ENCODE data around the gene RPLP2. TPM values are rescaled to one million over a fixed set of nuclear protein-coding genes. Genes with fewer than 3 reads are reported as not detected.

Gene RPLP2
- total RNA-seq, 1 donor from 2014 or later: 1,651 TPM

DNA sequence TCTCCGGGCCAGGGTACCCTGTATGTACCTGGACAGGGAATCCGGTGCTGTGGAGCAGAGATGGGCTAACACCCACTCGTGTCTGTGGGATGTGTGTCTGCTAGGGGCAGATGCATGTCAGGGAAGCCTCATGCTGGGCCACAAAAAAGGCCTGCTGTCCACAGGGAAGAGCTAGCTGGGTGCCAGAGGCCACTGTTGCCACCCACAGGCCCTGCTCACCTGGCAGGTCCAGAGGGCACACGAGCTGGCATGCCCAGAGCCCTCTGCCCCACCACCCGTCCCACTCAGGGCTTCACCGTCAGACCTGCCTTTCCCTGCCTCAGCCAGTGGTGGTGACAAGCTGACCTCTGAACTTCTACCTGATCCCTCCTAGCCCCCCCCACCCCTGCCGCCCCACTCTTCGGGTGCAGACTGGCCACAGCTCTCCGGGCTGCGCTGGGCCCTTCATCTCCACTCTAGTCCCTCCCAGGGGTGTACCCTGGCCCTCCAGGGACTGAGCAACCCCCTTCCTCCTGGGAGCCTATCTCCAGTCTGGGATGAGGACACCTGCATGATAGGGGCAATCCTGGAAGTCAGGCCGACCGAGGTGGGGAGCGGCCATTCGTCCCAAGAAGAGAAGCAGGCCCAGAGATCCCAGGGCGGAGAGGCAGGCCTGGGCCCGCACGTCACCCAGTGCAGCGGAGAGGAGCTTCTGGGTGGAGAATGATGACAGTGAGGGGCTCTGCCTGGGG is 13.0 kb upstream of the RPLP2 start:
- H3K4me1 Mint-ChIP-seq: peaks cover 11% of the 10 kb centered on the region
- DNase-seq (ENCODE audit: low spot score in 2 of 2, unreplicated experiment in 2 of 2): no peak
- peak overlapping the region; percentile 83 for H3K4me3 Mint-ChIP-seq
- no peaks in the 10 kb centered on the region for H3K27me3 Mint-ChIP-seq (ENCODE audit: low read depth)
- H3K36me3 Mint-ChIP-seq: no peaks in the 10 kb centered on the region
- H3K27ac Mint-ChIP-seq: peak overlapping the region; percentile 94
- no peaks in the 10 kb centered on the region for H3K9me3 Mint-ChIP-seq
- no peak for TF ChIP-seq CTCF (IDR thresholded peaks at IDR 0.05; ENCODE audit: unreplicated experiment)

DNA sequence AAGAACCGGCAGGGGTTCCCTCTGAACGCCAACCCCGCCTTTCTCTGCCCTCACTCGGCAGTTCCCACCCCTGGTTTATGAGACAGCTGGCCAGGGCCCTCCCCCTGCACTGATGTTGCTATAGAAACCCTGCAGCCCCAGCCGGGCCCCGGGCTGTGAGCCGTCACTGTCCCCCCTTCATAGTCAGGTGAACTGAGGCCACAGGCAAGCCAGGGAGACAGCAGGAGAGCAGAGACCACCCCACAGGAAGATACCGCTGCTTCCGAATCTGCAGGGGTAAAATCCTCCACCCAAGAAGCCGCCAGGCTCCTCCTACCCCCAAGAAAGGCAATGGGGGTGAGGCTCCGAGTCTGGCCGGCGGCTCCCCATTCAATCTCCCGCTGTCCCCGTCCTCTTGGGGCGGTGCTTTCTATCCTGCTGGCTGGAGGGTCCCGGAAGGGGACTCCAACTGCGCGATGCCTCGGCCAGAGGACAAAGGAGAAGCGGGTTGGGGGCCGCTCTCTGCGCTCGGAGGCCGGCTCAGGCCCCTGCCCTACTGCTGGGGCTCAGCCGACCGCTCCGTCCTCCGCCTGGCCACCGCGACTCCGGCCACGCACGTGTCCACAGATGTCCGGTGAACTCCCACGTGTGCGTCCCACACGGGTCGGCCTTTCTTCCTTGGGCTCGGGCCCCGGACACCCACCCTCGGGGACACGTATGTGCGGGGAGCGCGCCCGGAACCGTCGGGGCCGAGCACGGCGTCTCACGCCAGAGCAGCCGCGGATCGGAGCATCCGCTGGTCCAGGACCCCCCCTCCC is 12.3 kb upstream of the RPLP2 start:
- Mint-ChIP-seq H3K4me1 (peaks cover 11% of the 10 kb centered on the region), H3K27ac (peak overlapping the region; percentile 94), H3K4me3 (peak overlapping the region; percentile 83), H3K36me3 (no peaks in the 10 kb centered on the region), H3K9me3 (no peaks in the 10 kb centered on the region), H3K27me3 (ENCODE audit: low read depth) (no peaks in the 10 kb centered on the region)
- peak; percentile 70 to 82 for DNase-seq (ENCODE audit: low spot score in 2 of 2, unreplicated experiment in 2 of 2)
- no peak for TF ChIP-seq CTCF (IDR thresholded peaks at IDR 0.05; ENCODE audit: unreplicated experiment)

DNA sequence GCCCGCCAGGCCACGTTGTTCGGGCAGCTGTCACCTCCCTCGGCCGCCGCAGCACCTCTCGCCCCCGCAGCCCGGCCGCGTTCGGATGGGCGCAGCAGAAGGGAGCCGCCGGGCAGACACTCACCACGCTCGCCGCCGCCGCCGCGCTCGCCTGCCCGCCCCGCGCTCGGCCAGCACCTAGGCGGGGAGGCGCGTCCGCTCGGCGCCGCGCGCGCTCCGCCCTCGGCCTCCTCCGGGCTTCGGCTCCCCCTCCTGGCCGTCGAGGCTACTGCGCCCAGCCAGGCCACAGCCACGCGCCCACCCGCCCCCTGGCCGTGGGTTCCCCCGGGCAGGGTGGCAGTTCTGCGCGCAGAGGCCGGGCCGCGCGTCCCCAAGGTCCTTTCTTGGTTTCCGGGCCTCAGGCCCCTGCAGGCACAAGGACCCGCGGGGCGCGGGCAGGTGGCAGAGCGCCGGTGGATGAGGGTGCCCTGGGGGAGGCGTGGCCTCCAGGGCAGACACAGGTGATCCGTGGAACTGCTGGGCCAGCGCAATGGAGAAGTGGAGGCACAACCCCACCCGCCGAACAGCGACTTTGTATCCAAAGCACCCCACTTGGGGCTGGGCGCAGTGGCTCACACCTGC is 11.6 kb upstream of the RPLP2 start, which contains the start of gene SLC25A22:
Gene SLC25A22 (minus strand): TSS at position 189 of the 621 bp plus-strand sequence. CDS start 3,275 bp downstream, outside the sequence.
- no peaks in the 10 kb centered on the region for H3K9me3 Mint-ChIP-seq
- DNase-seq (ENCODE audit: low spot score in 2 of 2, unreplicated experiment in 2 of 2): peak; percentile 80 to 94
- no peaks in the 10 kb centered on the region for H3K36me3 Mint-ChIP-seq
- H3K4me1 Mint-ChIP-seq: peaks cover 11% of the 10 kb centered on the region
- no peaks in the 10 kb centered on the region for H3K27me3 Mint-ChIP-seq (ENCODE audit: low read depth)
- H3K4me3 Mint-ChIP-seq: peak within 1 kb of the TSS; percentile 83
- peak within 1 kb of the TSS; percentile 94 for H3K27ac Mint-ChIP-seq
- TF ChIP-seq CTCF (IDR thresholded peaks at IDR 0.05; ENCODE audit: unreplicated experiment): peak; percentile 86

- H3K4me3 Mint-ChIP-seq: peak overlapping the region; percentile 6
- peaks cover 22% of the 10 kb centered on the region for H3K4me1 Mint-ChIP-seq
- TF ChIP-seq CTCF (IDR thresholded peaks at IDR 0.05; ENCODE audit: unreplicated experiment): no peak
- no peak for DNase-seq (ENCODE audit: low spot score in 2 of 2, unreplicated experiment in 2 of 2)
- no peaks in the 10 kb centered on the region for H3K9me3 Mint-ChIP-seq
- no peak overlapping the region for H3K27ac Mint-ChIP-seq
- H3K27me3 Mint-ChIP-seq (ENCODE audit: low read depth): no peaks in the 10 kb centered on the region
- no peaks in the 10 kb centered on the region for H3K36me3 Mint-ChIP-seq
Observed at GRCh38 chr11:799641-800316, 10.0 kb upstream of the RPLP2 start.

DNA sequence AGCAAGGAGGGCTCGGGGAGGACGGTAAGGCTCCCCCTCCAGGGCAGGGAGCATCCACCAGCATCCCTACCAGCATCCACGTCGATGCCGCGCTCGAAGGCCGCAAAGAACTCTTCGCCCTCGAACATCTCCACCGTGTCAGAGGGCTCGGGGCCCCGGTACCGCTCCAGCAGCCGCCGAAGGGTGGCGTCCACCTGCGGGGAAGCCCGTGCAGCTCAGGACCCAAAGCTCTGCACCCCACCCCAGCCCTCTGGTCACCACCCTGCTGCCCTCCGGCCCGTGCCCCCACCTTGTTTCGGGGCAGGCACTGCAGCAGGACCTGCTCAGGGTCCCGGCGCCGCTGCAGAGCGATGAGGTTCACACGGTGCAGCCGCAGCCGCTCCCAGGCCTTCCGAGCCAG is 9.3 kb upstream of the RPLP2 start:
- no peak overlapping the region for H3K4me3 Mint-ChIP-seq
- H3K27me3 Mint-ChIP-seq (ENCODE audit: low read depth): no peaks in the 10 kb centered on the region
- H3K36me3 Mint-ChIP-seq: no peaks in the 10 kb centered on the region
- H3K9me3 Mint-ChIP-seq: no peaks in the 10 kb centered on the region
- peaks cover 22% of the 10 kb centered on the region for H3K4me1 Mint-ChIP-seq
- TF ChIP-seq CTCF (IDR thresholded peaks at IDR 0.05; ENCODE audit: unreplicated experiment): no peak
- no peak overlapping the region for H3K27ac Mint-ChIP-seq
- DNase-seq (ENCODE audit: low spot score in 2 of 2, unreplicated experiment in 2 of 2): no peak
